K562 (cell line): ENCODE results near the gene EOGT. TPM values are rescaled to one million over a fixed set of nuclear protein-coding genes. Genes with fewer than 3 reads are reported as not detected.
A peak's percentile ranks its signal among the peaks of the same experiment; 100 is the strongest.

Experiments used
- BRF2 ChIP-seq: IDR thresholded peaks from 3 replicates; pipeline ENCODE4 v1.6.1; 2011; ENCODE audit warnings: borderline replicate concordance, mild to moderate bottlenecking; ENCODE audit not compliant: insufficient read length, insufficient read depth
- COPS2 ChIP-seq: fragments of 450-650 bp; conservative IDR thresholded peaks from 2 replicates; pipeline ENCODE4 v1.6.1; 2016; ENCODE audit warnings: mild to moderate bottlenecking, moderate library complexity
- POLR2A ChIP-seq: fragments of 450-650 bp; conservative IDR thresholded peaks from 2 replicates; pipeline ENCODE4 v1.6.1; 2016
- PPARD ChIP-seq: fragments of 250-450 bp; sonication (Bioruptor Pico); IDR thresholded peaks from 2 replicates; pipeline ENCODE4 v1.8.0; 2022; ENCODE audit warnings: inconsistent platforms, mild to moderate bottlenecking, moderate library complexity
- PRDM10 ChIP-seq: fragments of 450-650 bp; IDR thresholded peaks from 2 replicates; pipeline ENCODE4 v1.6.1; 2018; ENCODE audit not compliant: partially characterized antibody
- TAF1 ChIP-seq: IDR thresholded peaks from 2 replicates; pipeline ENCODE4 v1.6.1; 2011; ENCODE audit warnings: mild to moderate bottlenecking, low read length, moderate library complexity; ENCODE audit not compliant: insufficient read depth, control insufficient read depth, severe bottlenecking; ENCODE audit errors: extremely low read depth
- TCF7L2 ChIP-seq: fragments of 150-350 bp; IDR thresholded peaks from 2 replicates; pipeline ENCODE4 v1.6.1; 2016; ENCODE audit warnings: low read depth, mild to moderate bottlenecking, low read length, moderate library complexity
- ZBTB26 ChIP-seq: fragments of 450-650 bp; formaldehyde crosslinking; IDR thresholded peaks from 2 replicates; pipeline ENCODE4 v1.4.0; 2022; ENCODE audit warnings: missing genetic modification characterization
- ZBTB33 ChIP-seq: sonication (generic); formaldehyde crosslinking; IDR thresholded peaks from 2 replicates; pipeline ENCODE4 v1.8.1; 2023; ENCODE audit warnings: mild to moderate bottlenecking, missing genetic modification reagents
- ZMIZ1 ChIP-seq, 2 experiments: fragments of 150-350 bp in 1 of 2; IDR thresholded peaks; 2 replicates each; pipeline ENCODE4 v1.6.1; 2012 to 2016; ENCODE audit warnings: low read depth in 2 of 2, low read length in 2 of 2, mild to moderate bottlenecking in 1 of 2, moderate library complexity in 1 of 2
- ZNF239 ChIP-seq: fragments of 250-450 bp; sonication (Bioruptor Pico); IDR thresholded peaks from 2 replicates; pipeline ENCODE4 v1.4.0; 2020; ENCODE audit warnings: mild to moderate bottlenecking
- ZNF639 ChIP-seq, 2 experiments: fragments of 200-800 bp in 1 of 2; sonication (Bioruptor generic) in 1 of 2; sonication (generic) in 1 of 2; formaldehyde crosslinking in 1 of 2; IDR thresholded peaks in 1 of 2; conservative IDR thresholded peaks in 1 of 2; 2 replicates each; pipeline versions ENCODE4 v1.5.0 to v1.6.1; 2016 to 2020; ENCODE audit warnings: missing compliant biosample characterization in 1 of 2, missing genetic modification characterization in 1 of 2, missing genetic modification reagents in 1 of 2
- polyA plus RNA-seq, 8 experiments: library from polyadenylated mRNA; depleted of rRNA in 4 of 8; stranded (reverse) in 5 of 8; unstranded in 3 of 8; fragments of >200 nt; fragmentation: Nextera tagmentation in 2 of 8; fragmentation: Illumina TruSeq in 1 of 8; extraction: Ambion mirVana in 2 of 8; extraction: Trizol in 1 of 8; gene quantifications; 2 replicates each; pipeline versions ENCODE4 v1.2.1 to v1.2.3, GENCODE V29; 2011 to 2014; ENCODE audit warnings: inconsistent platforms in 1 of 8, missing spikeins in 1 of 8
- total RNA-seq, 7 experiments: library from RNA; depleted of rRNA in 6 of 7; stranded (reverse); fragments of >200 nt in 6 of 7; fragmentation: Illumina TruSeq in 2 of 7; extraction: Trizol in 2 of 7; gene quantifications; 2 replicates each; pipeline versions ENCODE4 v1.2.1 to v1.2.3, GENCODE V29; 2011 to 2021; ENCODE audit warnings: low replicate concordance in 1 of 7

EOGT gene
- total and polyA plus RNA-seq, 9 of the 15 experiments (the other 6 are each of a cell fraction or from before 2014, with no cell fraction given): 3.6 to 17.9 (median 7.4) TPM

- TF ChIP-seq ZMIZ1 (IDR thresholded peaks at IDR 0.05; ENCODE audit: low read depth in 2 of 2, low read length in 2 of 2): no peak
- TF ChIP-seq BRF2: no peak
- TF ChIP-seq COPS2: no peak
- TF ChIP-seq PPARD (CRISPR knock-in tag): no peak
- TF ChIP-seq ZBTB33 (CRISPR knock-in tag): peak; percentile 47; the same call in 1 of the 2 replicates
- TF ChIP-seq ZBTB26: no peak
- TF ChIP-seq TAF1: peak; percentile 78
- TF ChIP-seq PRDM10: no peak
- TF ChIP-seq ZNF239 (CRISPR knock-in tag): no peak
- peak in 1 of 2 experiments; percentile 93; a peak in 2 of 4 replicates for TF ChIP-seq ZNF639 (CRISPR knock-in tag; conservative IDR thresholded peaks at IDR 0.05 in 1 of 2, IDR thresholded peaks at IDR 0.05 in 1 of 2)
- peak; percentile 78 for TF ChIP-seq POLR2A
- no peak for TF ChIP-seq TCF7L2
These were observed at the start of gene EOGT (continued) for GRCh38 chr3:69013253-69014021.
